ENCODE data around the gene TMEM119.
"Not testable (repeated sequence)": the region's sequence is repeated elsewhere in the genome, so short reads cannot be mapped to it uniquely, and the experiment has no call there.

Gene TMEM119

DNA sequence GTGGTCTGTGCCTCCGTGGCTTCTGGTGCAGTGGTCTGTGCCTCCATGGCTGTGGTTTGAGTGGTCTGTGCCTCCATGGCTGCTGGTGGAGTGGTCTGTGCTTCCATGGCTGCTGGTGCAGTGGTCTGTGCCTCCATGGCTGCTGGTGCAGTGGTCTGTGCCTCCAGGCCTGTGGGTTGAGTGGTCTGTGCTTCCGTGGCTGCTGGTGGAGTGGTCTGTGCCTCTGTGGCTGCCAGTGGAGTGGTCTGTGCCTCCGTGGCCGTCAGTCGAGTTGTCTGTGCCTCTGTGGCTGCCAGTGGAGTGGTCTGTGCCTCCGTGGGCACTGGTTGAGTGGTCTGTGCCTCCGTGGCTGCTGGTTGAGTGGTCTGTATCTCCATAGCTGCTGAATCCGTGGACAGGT is 25.7 kb upstream of the TMEM119 start:
- no peak for DNase-seq (ENCODE audit: low read depth)
- no peak overlapping the region for H3K4me3 ChIP-seq (replicated peaks; ENCODE audit: low read depth, low read length)
- TF ChIP-seq CTCF (IDR thresholded peaks at IDR 0.05; ENCODE audit: low read length, missing control alignments) = no peak

- TF ChIP-seq CTCF (IDR thresholded peaks at IDR 0.05; ENCODE audit: low read length, missing control alignments) = no peak
- DNase-seq (ENCODE audit: low read depth) = no peak
- H3K4me3 ChIP-seq (replicated peaks; ENCODE audit: low read depth, low read length) = no peak overlapping the region
Measured at GRCh38 chr12:108622921-108623514, 25.1 kb upstream of the TMEM119 start.

GRCh38 chr12:108622421-108622820 is 24.5 kb upstream of the TMEM119 start:
- DNase-seq (ENCODE audit: low read depth) = peak; percentile 91
- no peak overlapping the region for H3K4me3 ChIP-seq (replicated peaks; ENCODE audit: low read depth, low read length)

GRCh38 chr12:108621161-108621560 is 23.3 kb upstream of the TMEM119 start:
- no peak overlapping the region for H3K4me3 ChIP-seq (replicated peaks; ENCODE audit: low read depth, low read length)
- TF ChIP-seq CTCF (IDR thresholded peaks at IDR 0.05; ENCODE audit: low read length, missing control alignments) = no peak
- DNase-seq (ENCODE audit: low read depth) = no peak

More at GRCh38 chr12:108622421-108622820, 24.5 kb upstream of the TMEM119 start:
- TF ChIP-seq CTCF (IDR thresholded peaks at IDR 0.05; ENCODE audit: low read length, missing control alignments) = no peak

DNA sequence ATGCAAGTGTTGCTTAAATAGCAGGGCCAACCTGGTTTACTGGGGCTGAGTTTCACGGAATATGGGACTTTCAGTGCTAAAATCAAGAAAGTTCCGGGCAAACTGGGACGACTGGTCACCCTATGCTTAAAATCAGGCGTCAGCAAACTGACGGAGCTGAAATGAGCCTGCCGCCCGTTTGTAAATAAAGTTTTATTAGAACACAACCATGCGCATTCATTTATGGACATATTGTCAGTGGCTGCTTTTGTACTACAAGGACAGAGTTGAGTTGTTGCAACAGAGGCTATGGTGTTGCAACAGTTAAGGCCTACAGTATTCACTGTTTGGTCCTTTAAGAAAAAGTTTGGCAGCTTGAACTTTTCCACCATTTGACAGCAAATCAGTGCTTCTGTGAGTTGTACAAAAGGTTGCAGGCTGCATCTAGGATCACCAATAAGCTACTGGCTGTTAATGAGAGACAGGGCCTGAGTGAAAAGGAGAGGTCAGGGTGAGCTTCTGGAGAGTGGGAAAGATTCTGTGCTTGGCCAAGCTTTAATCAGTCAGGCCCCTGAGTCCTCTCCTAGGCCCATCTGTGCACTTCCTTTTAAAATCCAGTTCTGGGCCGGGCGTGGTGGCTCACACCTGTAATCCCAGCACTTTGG is 22.5 kb upstream of the TMEM119 start:
- no peak overlapping the region for H3K4me3 ChIP-seq (replicated peaks; ENCODE audit: low read depth, low read length)
- TF ChIP-seq CTCF (IDR thresholded peaks at IDR 0.05; ENCODE audit: low read length, missing control alignments) = no peak
- peak; percentile 92 for DNase-seq (ENCODE audit: low read depth)

- no peak for TF ChIP-seq CTCF (IDR thresholded peaks at IDR 0.05; ENCODE audit: low read length, missing control alignments)
- no peak overlapping the region for H3K4me3 ChIP-seq (replicated peaks; ENCODE audit: low read depth, low read length)
- no peak for DNase-seq (ENCODE audit: low read depth)
Measured at GRCh38 chr12:108619369-108620160, 21.7 kb upstream of the TMEM119 start.

DNA sequence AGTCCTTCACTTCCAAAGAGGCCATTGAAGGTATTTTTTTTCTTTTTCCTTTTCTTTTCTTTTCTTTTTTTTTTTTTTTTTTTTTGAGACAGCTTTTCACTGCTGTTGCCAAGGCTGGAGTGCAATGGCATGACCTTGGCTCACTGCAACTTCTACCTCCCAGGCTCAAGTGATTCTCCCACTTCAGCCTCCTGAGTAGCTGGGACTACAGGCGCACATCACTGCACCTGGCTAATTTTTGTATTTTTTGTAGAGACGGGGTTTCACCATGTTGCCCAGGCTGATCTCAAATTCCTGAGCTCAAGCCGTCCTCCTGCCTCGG is 21.0 kb upstream of the TMEM119 start:
- H3K4me3 ChIP-seq (replicated peaks; ENCODE audit: low read depth, low read length); DNase-seq (ENCODE audit: low read depth): not testable (repeated sequence)

Measured in fibroblast of pulmonary artery (primary cell).